Esophagus muscularis mucosa (tissue), 4 donors: Measurements from ENCODE around the gene RPL12. TPM values are rescaled to one million over a fixed set of nuclear protein-coding genes. Genes with fewer than 3 reads are reported as not detected.
A peak's percentile ranks its signal among the peaks of the same experiment; 100 is the strongest.

Experiments
- DNase-seq: peaks from one replicate; pipeline ENCODE4 v3.0.0-alpha.2; 2017; ENCODE audit errors: extremely low spot score
- H3K27ac ChIP-seq, 4 donors: fragments of 200-600 bp; sonication (generic); replicated peaks in 1 of 4; 1 replicate in 3 of 4; 2 replicates in 1 of 4; pipeline ENCODE4 v1.5.1; 2016 to 2019; ENCODE audit warnings: mild to moderate bottlenecking in 1 of 4
- H3K27me3 ChIP-seq, 4 donors: fragments of 200-600 bp; sonication (generic); one replicate each; pipeline versions ENCODE4 v1.5.1 to v1.6.0; 2016 to 2019
- H3K36me3 ChIP-seq, 4 donors: fragments of 200-600 bp; sonication (generic); one replicate each; pipeline ENCODE4 v1.5.1; 2016 to 2019
- H3K4me1 ChIP-seq, 4 donors: fragments of 200-600 bp; sonication (generic); one replicate each; pipeline ENCODE4 v1.5.1; 2016 to 2019
- H3K4me3 ChIP-seq, 4 donors: fragments of 200-600 bp; sonication (generic); 1 replicate in 2 of 4; 2 replicates in 2 of 4; pipeline ENCODE4 v1.5.1; 2016 to 2019; ENCODE audit warnings: mild to moderate bottlenecking in 4 of 4, moderate library complexity in 1 of 4
- H3K9me3 ChIP-seq, 4 donors: fragments of 200-600 bp; sonication (generic); 1 replicate in 3 of 4; 2 replicates in 1 of 4; pipeline ENCODE4 v1.5.1; 2016 to 2019
- CTCF ChIP-seq, 3 experiments: fragments of 200-600 bp in 2 of 3; fragments of 450-650 bp in 1 of 3; sonication (generic) in 2 of 3; IDR thresholded peaks; one replicate each; pipeline ENCODE4 v1.5.1; 2017 to 2019; ENCODE audit warnings: antibody characterized with exemption in 3 of 3, mild to moderate bottlenecking in 2 of 3, moderate library complexity in 1 of 3
- EP300 ChIP-seq: sonication (generic); formaldehyde crosslinking; IDR thresholded peaks from one replicate; pipeline ENCODE4 v1.6.1; 2017; ENCODE audit warnings: antibody characterized with exemption
- POLR2A ChIP-seq: fragments of 450-650 bp; IDR thresholded peaks from one replicate; pipeline ENCODE4 v1.6.1; 2017; ENCODE audit warnings: antibody characterized with exemption, moderate library complexity, mild to moderate bottlenecking, low read depth
- POLR2AphosphoS5 ChIP-seq, 2 donors: sonication (generic); formaldehyde crosslinking; IDR thresholded peaks; one replicate each; pipeline ENCODE4 v1.6.1; 2017; ENCODE audit warnings: antibody characterized with exemption in 2 of 2
- WGBS: methylation state at CpG from one replicate; pipeline ENCODE4 v1.1.5; 2018; 5-methylcytosine and 5-hydroxymethylcytosine counted together
- intact Hi-C: fragments of 100-400 bp; cut with DNase I; formaldehyde crosslinking; loops from one replicate; pipeline ENCODE4 v1.15.1; 2023
- total RNA-seq, 4 donors: library from RNA; depleted of rRNA; stranded (reverse); fragments of >200 nt; gene quantifications; one replicate each; pipeline versions ENCODE4 v1.1.0 to v1.2.1, GENCODE V29; 2016

Gene RPL12
- total RNA-seq, 4 donors from 2014 or later = 880 to 2,334 (median 1,732) TPM

GRCh38 chr9:127449332-127449966 lies 1.8 kb downstream of the RPL12 start:
- no peak for DNase-seq
- peaks cover 35 to 63% (median 59%) of the 10 kb centered on the region in 4 donors for H3K36me3 ChIP-seq
- no peak for TF ChIP-seq POLR2AphosphoS5 (IDR thresholded peaks at IDR 0.05)
- TF ChIP-seq CTCF (IDR thresholded peaks at IDR 0.05) = no peak
- no peak for TF ChIP-seq EP300
- no peak for TF ChIP-seq POLR2A
- intact Hi-C loops = no loop called here
- peak overlapping the region; percentile 93 to 96 (median 95) for H3K27ac ChIP-seq
- WGBS = 58% methylated on average over 5 of the region's 5 CpGs
- peak overlapping the region; percentile 81 to 96 (median 82) for H3K4me3 ChIP-seq
- H3K4me1 ChIP-seq = peaks cover 41 to 43% (median 42%) of the 10 kb centered on the region in 4 donors
- H3K9me3 ChIP-seq = no peaks in the 10 kb centered on the region
- no peaks in the 10 kb centered on the region for H3K27me3 ChIP-seq

- Histone ChIP-seq H3K4me3 (no peak overlapping the region), H3K36me3 (peaks cover 41 to 67% (median 63%) of the 10 kb centered on the region in 4 donors), H3K9me3 (no peaks in the 10 kb centered on the region), H3K27ac (peak overlapping the region in 1 of 4 donors; percentile 96), H3K27me3 (no peaks in the 10 kb centered on the region), H3K4me1 (peaks cover 38 to 46% (median 45%) of the 10 kb centered on the region in 4 donors)
- no peak for TF ChIP-seq POLR2A
- TF ChIP-seq EP300 = no peak
- TF ChIP-seq POLR2AphosphoS5 (IDR thresholded peaks at IDR 0.05) = no peak
- TF ChIP-seq CTCF (IDR thresholded peaks at IDR 0.05) = no peak
- WGBS = 94% methylated on average over 8 of the region's 8 CpGs
- no peak for DNase-seq
- intact Hi-C loops = no loop called here
These were observed 2.9 kb downstream of the RPL12 start for GRCh38 chr9:127448112-127448805.

GRCh38 chr9:127447416-127448111 lies 3.6 kb downstream of the RPL12 start:
- H3K9me3 ChIP-seq = no peaks in the 10 kb centered on the region
- TF ChIP-seq POLR2AphosphoS5 (IDR thresholded peaks at IDR 0.05) = no peak
- no peak for TF ChIP-seq EP300
- TF ChIP-seq POLR2A = no peak
- no peak for TF ChIP-seq CTCF (IDR thresholded peaks at IDR 0.05)
- intact Hi-C loops = no loop called here
- WGBS = 71% methylated on average over 7 of the region's 7 CpGs
- peaks cover 45 to 74% (median 70%) of the 10 kb centered on the region in 4 donors for H3K36me3 ChIP-seq
- no peak overlapping the region for H3K4me3 ChIP-seq
- peaks cover 31 to 39% (median 38%) of the 10 kb centered on the region in 4 donors for H3K4me1 ChIP-seq
- DNase-seq = no peak
- no peaks in the 10 kb centered on the region for H3K27me3 ChIP-seq
- H3K27ac ChIP-seq = no peak overlapping the region

GRCh38 chr9:127446713-127447415 lies 4.3 kb downstream of the RPL12 start:
- no peak for DNase-seq
- Histone ChIP-seq H3K27me3 (no peaks in the 10 kb centered on the region), H3K36me3 (peaks cover 52 to 81% (median 77%) of the 10 kb centered on the region in 4 donors), H3K27ac (no peak overlapping the region), H3K4me3 (no peak overlapping the region), H3K9me3 (no peaks in the 10 kb centered on the region), H3K4me1 (peaks cover 24 to 32% (median 31%) of the 10 kb centered on the region in 4 donors)
- 75% methylated on average over 5 of the region's 7 CpGs for WGBS
- intact Hi-C loops = no loop called here
- TF ChIP-seq CTCF (IDR thresholded peaks at IDR 0.05) (no peak), EP300 (no peak), POLR2AphosphoS5 (IDR thresholded peaks at IDR 0.05) (no peak), POLR2A (no peak)
